NCI-H146 treated with DMSO at 0.1 percent for 48 hours (cell line): Measurements from ENCODE around the gene TACR1.
"Not testable (repeated sequence)": the region's sequence is repeated elsewhere in the genome, so short reads cannot be mapped to it uniquely, and the experiment has no call there.

Experiments
- DNase-seq: peaks from one replicate; lab custom pipeline; 2025; ENCODE audit not compliant: unreplicated experiment; lab: John Stamatoyannopoulos, UW

Gene TACR1

GRCh38 chr2:75199428-75200011 is at the start of gene TACR1:
Gene TACR1, minus strand, starts transcription at chr2:75199520. Its CDS starts 586 bp downstream, at chr2:75198934.
- DNase-seq, result no peak

GRCh38 chr2:75248581-75248980 is 49.3 kb upstream of the TACR1 start:
- not testable (repeated sequence) for DNase-seq

- DNase-seq, result no peak
These were observed 47.3 kb upstream of the TACR1 start for GRCh38 chr2:75246441-75247167.

- DNase-seq, result no peak
These were observed 43.9 kb upstream of the TACR1 start for GRCh38 chr2:75243219-75243618.

- DNase-seq, result no peak
These were observed 42.4 kb upstream of the TACR1 start for GRCh38 chr2:75241696-75242095.

GRCh38 chr2:75238670-75239330 is 39.5 kb upstream of the TACR1 start:
- no peak for DNase-seq

- DNase-seq, result no peak
These were observed 38.0 kb upstream of the TACR1 start for GRCh38 chr2:75237296-75237695.

GRCh38 chr2:75233965-75234364 is 34.6 kb upstream of the TACR1 start:
- no peak for DNase-seq

- no peak for DNase-seq
These were observed 27.3 kb upstream of the TACR1 start for GRCh38 chr2:75226617-75227016.

- no peak for DNase-seq
These were observed 26.8 kb upstream of the TACR1 start for GRCh38 chr2:75226099-75226498.

GRCh38 chr2:75224636-75225094 is 25.3 kb upstream of the TACR1 start:
- DNase-seq, result no peak

- no peak for DNase-seq
These were observed 23.2 kb upstream of the TACR1 start for GRCh38 chr2:75222527-75222926.

- no peak for DNase-seq
These were observed 22.5 kb upstream of the TACR1 start for GRCh38 chr2:75221862-75222261.

- DNase-seq, result not testable (repeated sequence)
These were observed 19.9 kb upstream of the TACR1 start for GRCh38 chr2:75219213-75219612.

- no peak for DNase-seq
These were observed 12.0 kb upstream of the TACR1 start for GRCh38 chr2:75211266-75211770.

- no peak for DNase-seq
These were observed 11.1 kb upstream of the TACR1 start for GRCh38 chr2:75210409-75210808.

- no peak for DNase-seq
These were observed 9.4 kb upstream of the TACR1 start for GRCh38 chr2:75208738-75209137.

GRCh38 chr2:75204833-75205232 is 5.5 kb upstream of the TACR1 start:
- no peak for DNase-seq

- no peak for DNase-seq
These were observed 3.0 kb upstream of the TACR1 start for GRCh38 chr2:75202359-75202758.

- DNase-seq, result no peak
These were observed 1.1 kb upstream of the TACR1 start for GRCh38 chr2:75200140-75201096.
